HG02588 (cell line): Measurements from ENCODE around the gene GLOD4.
"Not testable (repeated sequence)": the region's sequence is repeated elsewhere in the genome, so short reads cannot be mapped to it uniquely, and the experiment has no call there.

Source experiments
- ATAC-seq: cut with Tn5 transposase; IDR thresholded peaks from one replicate; pipeline ENCODE4 v1.9.1; 2021; ENCODE audit warnings: mild to moderate bottlenecking, moderate library complexity; ENCODE audit not compliant: unreplicated experiment

Gene GLOD4

DNA sequence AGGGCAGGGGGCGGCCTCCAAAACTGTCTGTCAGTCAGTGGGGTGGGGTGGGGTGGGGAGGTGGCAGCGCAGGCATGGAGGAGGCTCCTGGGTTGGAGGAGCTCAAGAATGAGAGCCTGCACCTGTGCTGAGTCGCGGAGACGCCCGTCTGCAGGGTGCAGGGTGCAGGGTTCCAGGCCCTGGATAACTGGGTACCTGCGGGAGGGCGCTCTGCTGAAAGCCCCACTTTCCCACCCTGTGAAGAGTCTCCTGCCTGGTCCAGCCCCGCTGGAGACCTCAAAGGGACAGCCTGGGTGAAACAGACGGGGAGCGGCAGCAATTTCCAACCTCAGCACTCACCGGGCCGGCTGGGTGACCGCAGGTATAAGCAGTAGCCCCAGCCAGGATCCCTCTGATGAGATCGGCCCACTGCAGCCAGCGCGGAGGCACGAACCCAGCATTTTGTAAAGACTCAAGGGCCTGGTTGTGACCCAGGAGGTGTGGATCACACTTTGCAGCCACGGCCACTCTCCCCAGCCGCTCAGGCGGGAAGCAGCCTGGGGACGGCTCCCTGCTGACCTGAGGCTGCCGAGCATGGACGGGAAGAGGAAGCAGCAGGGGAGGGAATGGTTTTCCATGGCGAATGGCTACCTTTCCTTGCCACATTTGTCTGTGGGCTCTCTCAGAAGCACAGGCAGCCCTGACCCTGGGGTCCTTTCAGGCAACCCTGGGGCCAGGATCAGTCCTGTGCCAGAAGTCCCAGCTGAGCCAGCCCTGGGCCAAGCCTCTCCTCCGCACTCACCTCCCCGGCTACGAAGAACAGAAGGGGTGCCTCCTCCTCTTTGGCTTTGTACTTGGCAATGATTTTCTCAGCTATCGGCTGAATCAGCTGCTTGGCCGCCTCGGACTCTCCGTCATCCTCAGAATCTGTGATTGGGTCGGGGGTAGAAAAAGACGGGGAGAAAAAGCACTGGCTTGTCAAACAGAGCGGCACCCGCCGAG lies 21.1 kb upstream of the GLOD4 start:
- ATAC-seq, result no peak

DNA sequence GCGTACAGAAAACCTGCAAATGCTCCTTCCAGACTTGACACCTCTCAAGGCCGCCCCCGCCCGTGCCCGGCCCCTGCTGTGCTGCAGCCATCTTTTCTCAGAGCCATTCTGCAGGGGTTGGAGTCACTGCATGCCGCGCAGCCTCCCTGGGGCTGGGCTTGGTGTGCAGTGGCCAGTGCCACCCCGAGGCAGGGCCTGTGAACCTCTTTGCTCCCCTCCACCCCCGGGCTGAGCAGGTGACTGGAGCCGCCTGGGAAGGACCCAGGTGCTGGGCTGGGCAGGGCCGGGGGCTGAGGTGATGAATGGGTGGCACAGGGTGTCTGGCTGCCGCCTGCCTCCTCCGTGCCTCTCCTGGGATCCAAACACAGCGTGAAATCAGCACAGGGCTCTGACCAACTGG lies 20.4 kb upstream of the GLOD4 start:
- ATAC-seq, result no peak

DNA sequence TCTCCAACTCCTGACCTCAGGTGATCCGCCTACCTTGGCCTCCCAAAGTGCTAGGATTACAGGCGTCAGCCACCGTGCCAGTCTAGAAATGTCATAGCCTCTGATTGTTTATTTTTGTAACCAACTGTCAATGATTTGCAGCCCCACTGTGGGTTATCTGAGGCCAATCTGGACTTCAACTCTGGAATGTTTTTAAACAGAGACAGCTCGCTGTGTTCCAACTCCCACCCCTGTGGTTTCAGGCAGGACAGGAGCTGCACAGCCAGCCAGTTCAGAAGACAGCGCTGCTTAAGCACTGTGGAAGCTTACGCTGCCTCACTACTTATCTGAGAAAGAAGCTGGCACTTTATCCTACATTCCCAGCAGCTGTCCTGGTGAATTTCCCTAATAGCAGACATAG lies 19.6 kb upstream of the GLOD4 start:
- no peak for ATAC-seq

DNA sequence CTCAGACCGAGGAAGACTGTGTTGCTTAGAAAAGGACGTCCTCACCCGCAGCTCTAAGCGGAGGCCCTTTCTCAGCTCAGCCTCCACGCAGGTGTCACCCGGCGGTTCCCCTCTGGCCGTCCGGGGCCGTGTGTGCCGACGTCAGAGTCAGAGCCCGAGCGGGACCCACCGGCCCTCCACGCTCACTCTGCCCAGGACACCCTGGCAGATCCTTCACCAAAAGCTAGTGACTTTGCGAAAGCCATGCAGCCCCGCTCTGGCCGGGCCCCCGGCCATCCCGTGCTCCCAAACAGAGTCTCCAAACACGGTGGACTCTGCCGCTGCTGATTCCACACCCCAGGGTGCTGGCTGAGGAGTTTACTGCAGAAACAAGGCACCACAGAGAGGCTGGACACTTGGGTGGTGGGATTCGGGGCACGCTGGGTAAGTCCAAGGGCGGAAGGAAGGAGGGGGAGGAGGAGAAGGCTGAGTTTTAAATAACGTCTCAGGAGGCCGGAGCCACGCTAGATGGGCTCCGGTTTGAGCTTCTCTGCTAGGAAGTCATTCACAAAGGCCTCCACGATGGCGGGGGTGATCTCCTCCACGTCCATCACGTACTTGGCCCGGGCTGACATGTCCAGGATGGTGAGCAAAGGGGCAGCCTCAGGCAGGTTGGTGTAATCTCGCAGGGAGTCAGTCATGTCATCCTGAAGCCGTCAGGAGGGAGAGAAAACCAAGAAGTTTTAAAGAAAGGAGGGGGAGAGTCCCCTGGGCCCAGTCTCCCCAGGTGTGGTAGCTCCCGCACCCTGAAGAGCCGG lies 18.6 kb upstream of the GLOD4 start:
- no peak for ATAC-seq

DNA sequence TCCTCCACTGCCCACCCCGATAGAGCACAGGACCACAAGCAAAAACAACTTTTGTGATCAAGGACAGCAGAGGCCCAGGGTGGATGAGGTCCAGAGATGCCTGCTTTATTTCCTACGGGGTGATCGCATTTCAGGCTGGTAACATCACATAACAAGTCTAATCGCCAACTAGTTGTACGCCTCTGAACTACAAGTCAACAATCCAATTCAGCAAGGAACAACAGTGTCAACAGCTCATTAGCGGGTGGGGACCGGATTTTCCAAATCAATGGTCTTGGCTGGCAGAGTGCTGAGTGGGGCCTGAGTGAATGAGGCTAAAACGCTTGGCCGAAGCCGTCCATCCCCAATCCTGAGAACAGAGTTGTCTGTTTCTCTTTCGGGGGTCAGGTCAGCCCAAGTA lies 17.2 kb upstream of the GLOD4 start:
- ATAC-seq, result no peak

DNA sequence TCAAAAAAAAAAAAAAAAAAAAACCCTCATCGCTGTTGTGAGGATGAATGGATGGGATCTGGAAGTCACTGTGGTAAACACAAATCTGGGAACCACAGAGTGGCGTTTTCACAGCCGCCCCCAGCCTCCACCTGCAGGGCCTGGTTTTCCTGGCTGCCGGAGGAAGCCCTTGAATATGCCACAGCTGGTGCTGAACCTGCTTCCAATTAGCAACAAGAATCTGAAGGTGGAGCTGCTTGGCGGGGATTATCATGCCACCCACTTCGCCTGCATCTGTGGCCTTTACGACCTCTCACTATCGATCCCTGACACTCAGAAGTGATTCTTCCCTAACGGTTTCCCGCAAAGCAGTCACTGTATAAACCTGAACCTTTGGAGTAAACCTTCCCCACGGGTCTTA lies 16.2 kb upstream of the GLOD4 start:
- ATAC-seq, result no peak

DNA sequence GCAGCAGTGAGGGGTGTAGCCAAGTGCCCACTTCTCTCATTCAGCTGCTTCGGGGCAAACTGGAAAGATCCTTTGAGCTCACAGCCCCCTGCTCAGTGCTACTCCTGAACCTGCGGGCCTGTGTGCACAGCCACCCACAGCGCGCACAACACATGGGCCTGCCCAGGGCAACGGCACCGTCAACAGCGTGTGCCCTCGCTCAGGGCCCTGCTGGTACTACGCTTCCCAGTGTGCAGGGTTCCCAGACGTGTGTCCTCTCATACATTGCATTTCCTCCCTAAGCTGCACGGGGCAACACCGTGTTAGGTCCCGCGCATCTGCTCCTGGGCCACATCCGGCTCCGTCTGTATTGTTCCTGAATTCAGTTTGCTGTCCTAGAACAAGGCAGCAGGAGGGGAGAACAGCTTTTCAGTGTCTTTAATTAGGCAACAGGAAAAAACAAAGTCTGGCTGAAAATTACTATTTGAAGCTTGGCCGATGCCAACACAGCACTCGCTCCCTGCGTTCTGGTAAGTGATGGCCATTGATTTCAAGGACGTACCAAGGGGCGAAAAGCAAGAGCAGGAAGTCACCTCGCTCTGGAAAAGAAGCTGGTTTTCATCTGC lies 15.3 kb upstream of the GLOD4 start:
- no peak for ATAC-seq

DNA sequence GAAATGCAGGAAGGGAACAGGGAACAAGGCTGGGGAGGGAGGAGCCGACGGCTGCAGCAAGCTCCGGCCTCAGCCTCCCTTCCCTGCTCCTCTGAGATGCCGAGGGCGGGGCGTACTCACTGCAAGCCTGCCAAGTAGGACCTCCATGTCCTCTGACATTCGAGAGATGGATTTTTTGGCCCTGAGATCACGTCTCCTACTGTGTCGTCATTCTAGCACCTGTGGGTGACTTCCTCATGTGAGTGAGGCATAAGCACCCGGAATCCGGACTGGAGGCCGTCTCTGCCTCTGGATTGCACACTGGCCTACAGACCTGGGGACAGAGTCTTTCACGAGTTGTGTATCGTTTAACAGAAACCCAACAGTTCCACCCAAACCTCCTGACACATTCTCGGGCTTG lies 14.5 kb upstream of the GLOD4 start:
- ATAC-seq, result no peak

DNA sequence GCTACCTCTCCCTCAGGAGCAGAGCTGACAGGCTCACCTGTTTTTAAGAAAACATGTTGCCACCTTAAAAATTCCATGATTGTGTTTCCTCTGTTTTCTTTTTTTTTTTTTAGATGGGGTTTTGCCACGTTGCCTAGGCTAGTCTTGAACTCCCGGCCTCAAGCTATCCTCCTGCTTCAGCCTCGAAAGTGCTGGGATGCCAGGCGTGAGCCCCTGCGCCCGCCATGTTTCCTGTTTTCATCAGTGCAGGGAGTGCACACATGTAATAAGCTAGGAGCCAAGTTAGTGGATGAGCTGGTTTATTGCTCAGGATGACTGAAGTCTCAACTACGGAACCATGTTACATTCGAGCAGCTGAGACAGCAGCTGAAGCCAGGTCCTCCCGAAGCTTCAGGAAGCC lies 13.6 kb upstream of the GLOD4 start:
- ATAC-seq, result no peak

DNA sequence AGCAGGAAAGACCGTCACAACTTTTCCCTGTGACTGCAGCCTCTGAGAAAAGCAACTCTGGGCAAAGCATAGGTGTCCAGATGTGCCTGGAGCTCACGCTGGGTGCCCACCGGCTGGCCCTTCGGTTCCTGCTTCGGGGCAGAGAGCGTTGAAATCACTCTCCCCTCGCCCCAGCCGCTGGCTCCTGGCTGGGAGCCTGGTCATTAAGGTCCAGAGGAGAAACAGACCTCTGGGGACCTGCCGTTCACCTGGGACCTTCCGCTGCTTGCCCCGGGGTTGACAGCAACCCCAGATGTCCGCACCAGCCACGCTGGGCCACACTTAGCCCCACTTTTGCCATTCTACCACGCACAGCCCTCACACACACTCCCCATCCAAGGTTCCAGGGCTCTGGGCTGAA lies 13.2 kb upstream of the GLOD4 start:
- ATAC-seq, result no peak

DNA sequence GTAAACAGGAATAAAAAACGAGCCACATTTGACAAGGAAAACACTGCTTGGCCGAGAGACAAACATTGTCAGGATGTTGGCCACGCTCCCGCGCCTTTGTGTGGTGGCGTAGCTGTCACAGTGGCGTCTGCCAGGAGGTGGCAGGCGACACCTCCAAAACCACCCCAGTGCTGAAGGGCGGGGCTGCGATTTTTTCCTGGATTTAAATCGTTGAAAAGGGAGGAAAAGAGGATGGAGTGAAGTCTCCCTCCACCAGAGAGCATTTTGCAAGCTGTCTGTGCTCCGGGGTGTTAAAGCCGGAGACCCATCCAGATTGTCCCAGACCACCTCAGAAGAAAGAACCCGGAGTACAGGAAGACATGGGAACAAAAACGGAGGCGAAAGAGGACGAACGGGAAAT lies 12.8 kb upstream of the GLOD4 start:
- no peak for ATAC-seq

DNA sequence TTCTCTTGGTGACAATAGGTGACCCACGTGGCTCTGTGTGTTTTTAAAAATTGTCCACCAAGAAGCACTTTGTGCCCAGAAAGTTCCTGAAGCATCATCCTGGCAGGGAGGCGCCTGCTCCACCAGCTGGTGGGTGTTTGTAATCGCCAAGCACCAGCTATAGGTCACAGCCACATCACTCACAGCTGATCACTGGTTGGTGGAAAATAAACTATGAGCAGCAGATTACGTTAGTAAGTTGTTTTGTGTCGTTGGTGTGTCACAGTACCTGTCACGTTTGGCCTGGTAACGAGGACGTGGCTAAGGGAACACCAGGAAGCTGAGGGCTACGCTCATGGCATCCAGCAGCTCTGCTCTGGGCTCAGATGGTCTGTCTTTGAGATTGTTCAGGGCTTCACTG lies 10.2 kb upstream of the GLOD4 start:
- ATAC-seq, result no peak

DNA sequence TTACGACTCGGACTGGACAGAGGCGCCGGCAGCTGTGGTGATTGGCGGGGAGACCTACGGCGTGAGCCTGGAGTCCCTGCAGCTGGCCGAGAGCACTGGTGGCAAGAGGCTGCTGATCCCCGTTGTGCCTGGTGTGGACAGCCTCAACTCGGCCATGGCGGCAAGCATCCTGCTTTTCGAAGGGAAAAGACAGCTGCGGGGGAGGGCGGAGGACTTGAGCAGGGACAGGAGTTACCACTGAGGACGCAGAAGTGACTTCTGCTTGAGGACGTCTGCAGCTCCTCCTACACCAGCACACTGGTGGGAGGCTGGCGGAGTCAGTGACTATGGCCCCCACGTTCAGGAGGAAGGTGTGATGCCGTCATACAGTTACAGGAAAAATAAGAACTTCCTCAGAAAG lies 9.7 kb upstream of the GLOD4 start:
- no peak for ATAC-seq

DNA sequence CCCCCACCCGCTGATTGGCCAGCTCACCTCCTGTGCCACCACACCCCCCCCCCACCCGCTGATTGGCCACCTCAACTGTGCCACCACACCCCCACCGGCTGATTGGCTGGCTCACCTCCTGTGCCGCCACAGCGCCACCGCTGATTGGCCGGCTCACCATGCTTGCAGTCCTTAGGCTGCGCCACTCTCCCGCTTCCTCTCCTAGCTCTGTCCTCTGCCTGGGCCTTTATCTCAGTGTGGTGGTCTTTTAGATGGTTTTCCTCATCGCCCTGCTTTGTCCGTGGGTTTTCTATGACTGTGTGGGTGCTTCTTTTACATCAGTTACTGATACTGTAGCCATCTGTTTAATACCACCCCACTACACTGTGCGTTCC lies 8.8 kb upstream of the GLOD4 start:
- not testable (repeated sequence) for ATAC-seq

DNA sequence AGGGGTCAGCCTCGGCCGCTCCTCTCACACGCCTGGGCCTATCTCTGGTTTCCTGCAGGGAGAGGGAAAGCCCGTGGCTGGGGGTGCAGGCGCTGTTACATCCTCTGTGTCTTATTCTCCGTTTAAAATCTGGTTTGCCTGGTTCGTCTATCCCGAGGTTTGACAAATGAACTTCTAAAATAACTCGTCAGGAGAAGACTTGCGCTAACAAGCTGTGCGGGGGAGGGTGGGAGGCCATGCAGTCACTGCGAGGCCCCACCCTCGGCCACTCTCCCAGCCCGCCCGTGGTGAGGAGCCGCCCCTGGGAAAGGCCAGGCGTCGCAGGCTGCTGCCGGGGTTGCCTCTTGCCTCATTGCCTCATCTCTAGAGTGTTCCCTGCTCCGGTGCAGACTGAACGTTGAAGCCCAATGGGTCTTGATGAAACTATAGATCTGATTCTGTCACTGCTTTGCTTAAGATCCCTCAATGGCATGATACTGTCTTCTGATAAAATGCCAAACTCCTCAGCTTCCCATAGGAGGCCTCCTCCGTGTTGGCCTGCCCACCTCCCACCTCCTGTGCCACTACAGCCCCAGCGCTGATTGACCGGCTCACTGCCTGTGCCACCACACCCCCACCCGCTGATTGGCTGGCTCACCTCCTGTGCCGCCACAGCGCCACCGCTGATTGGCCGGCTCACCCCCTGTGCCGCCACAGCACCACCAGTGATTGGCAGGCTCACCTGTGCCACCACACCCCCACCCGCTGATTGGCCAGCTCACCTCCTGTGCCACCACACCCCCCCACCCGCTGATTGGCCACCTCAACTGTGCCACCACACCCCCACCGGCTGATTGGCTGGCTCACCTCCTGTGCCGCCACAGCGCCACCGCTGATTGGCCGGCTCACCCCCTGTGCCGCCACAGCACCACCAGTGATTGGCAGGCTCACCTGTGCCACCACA lies 8.1 kb upstream of the GLOD4 start:
- ATAC-seq, result not testable (repeated sequence)

DNA sequence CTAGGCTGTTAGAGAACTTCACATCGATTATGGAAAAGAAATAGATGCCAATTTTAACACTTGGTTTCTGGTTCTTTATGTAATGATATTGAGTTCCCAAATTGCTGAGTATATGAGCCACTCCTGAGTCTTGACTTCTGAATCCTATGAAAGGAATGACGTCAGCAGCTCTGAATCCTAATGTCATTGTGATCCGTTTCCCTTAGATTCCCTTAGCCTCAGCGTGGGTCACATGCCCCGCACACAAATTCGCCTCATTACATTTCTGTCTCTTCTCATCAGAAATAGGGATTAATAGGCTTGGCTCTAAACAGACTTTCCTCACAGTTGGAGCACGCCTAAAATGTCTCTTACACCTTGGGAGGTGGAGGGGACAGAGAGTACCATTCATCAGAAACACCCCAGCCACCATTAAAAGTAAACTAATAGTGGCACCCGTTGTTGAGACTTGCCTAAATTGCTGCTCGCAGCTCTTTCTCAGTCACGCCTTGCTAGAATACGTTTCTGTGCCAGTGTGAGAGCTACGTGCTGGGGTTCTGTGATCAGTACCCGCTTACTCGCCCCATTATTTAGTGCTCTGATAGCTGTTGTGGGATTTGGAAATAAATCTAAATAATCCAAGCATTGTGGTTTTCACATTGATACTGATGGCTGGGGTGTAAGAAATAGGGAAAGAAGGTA lies 7.2 kb upstream of the GLOD4 start:
- no peak for ATAC-seq

DNA sequence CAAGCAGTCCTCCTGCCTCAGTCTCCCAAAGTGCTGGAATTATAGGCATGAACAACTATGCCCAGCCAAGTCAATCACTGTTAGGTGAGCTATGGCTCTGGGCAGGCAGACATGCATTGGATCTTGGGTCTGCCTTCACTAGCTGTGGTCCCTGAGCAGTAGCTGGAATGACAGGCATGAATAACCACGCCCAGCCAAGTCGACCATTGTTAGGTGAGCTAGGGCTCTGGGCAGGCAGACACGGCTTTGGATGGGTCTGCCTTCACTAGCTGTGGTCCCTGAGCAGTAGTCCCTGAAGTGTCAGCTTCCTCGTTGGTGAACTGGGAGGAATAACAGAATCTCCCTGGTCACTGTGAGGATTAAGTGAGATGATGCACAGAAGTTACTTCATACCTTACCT lies 6.5 kb upstream of the GLOD4 start:
- ATAC-seq, result no peak

DNA sequence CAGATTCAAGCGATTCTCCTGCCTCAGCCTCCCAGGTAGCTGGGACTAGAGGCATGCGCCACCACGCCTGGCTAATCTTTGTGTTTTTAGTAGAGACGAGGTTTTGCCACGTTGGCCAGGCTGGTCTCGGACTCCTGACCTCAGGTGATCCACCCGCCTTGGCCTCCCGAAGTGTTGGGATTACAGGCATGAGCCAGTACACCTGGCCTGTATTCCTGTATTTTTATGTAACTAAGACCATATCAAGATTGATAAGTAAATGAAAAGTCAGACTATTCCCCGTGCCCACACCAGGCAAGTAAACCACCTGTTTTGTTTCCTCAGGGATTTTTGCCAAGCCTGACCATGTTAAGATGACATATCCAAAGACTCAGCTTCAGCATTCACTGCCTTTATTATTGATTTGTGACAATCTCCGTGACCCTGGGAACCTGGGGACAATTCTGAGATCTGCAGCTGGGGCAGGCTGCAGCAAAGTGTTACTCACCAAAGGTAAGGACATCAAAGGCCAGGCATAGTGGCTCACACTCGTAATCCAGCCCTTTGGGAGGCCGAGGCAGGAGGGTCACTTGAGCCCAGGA lies 5.7 kb upstream of the GLOD4 start:
- no peak for ATAC-seq

DNA sequence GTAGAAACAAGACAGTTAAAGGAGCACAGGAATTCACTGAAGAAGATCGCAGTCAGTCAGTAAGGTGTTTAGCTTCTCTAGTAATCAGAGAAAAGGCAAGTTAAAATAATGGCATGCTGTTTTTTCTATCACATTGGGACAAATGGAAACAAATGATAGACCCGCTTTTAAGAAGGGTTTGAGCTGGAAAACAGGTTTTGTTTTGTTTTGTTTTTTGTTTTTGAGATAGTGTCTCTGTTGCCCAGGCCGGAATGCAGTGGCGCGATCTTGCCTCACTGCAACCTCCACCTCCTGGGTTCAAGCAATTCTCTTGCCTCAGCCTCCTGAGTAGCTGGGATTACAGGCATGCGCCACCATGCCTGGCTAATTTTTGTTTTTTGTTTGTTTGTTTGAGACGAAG lies 3.8 kb upstream of the GLOD4 start:
- not testable (repeated sequence) for ATAC-seq

DNA sequence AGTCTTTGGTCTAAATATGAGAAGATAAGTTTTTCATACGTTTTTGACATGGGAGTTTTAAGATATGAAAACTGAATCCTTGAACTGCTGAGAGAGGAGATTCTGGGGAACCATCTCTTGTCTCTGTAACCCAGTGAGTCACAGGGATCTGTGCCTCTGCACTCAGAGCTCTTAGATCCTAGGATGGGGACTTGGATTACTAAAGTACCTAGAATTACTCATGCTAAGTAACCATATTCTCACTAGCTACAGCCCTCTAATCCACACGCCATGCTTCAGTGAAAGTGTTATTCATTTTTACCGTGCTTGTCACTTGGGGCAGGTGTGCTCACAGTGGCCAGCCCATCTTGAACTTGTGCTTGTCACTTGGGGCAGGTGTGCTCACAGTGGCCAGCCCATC lies 2.1 kb upstream of the GLOD4 start:
- ATAC-seq, result no peak
